NCI-H748 (cell line): ENCODE data around the gene ALPL.
"Not testable (repeated sequence)": the region's sequence is repeated elsewhere in the genome, so short reads cannot be mapped to it uniquely, and the experiment has no call there.

Experiments
- DNase-seq: peaks from one replicate; lab custom pipeline; 2025; ENCODE audit not compliant: unreplicated experiment; lab: John Stamatoyannopoulos, UW

The ALPL gene

GRCh38 chr1:21559788-21560567, 50.8 kb downstream of the ALPL start:
- no peak for DNase-seq

- no peak for DNase-seq
Observed at GRCh38 chr1:21560916-21561638, 51.9 kb downstream of the ALPL start.

DNA sequence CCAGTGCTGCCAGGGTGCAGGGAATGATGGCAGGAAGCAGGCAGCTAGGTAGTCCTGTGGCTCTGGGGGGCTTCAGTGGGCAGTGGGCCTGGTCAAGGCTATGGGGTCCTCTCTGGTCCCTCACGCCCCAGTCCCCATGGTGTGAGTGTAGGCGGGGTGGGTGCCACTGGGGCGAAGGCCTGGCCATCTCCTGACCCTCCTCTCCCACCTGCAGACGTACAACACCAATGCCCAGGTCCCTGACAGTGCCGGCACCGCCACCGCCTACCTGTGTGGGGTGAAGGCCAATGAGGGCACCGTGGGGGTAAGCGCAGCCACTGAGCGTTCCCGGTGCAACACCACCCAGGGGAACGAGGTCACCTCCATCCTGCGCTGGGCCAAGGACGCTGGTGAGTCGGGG, 53.7 kb downstream of the ALPL start:
- no peak for DNase-seq

GRCh38 chr1:21563971-21564370, 54.7 kb downstream of the ALPL start:
- DNase-seq, result no peak

- DNase-seq, result no peak
Observed at GRCh38 chr1:21564521-21565095, 55.4 kb downstream of the ALPL start.

- no peak for DNase-seq
Observed at GRCh38 chr1:21565285-21565684, 56.1 kb downstream of the ALPL start.

- not testable (repeated sequence) for DNase-seq
Observed at GRCh38 chr1:21566361-21566760, 57.1 kb downstream of the ALPL start.

- DNase-seq, result no peak
Observed at GRCh38 chr1:21567241-21568005, 58.2 kb downstream of the ALPL start.

DNA sequence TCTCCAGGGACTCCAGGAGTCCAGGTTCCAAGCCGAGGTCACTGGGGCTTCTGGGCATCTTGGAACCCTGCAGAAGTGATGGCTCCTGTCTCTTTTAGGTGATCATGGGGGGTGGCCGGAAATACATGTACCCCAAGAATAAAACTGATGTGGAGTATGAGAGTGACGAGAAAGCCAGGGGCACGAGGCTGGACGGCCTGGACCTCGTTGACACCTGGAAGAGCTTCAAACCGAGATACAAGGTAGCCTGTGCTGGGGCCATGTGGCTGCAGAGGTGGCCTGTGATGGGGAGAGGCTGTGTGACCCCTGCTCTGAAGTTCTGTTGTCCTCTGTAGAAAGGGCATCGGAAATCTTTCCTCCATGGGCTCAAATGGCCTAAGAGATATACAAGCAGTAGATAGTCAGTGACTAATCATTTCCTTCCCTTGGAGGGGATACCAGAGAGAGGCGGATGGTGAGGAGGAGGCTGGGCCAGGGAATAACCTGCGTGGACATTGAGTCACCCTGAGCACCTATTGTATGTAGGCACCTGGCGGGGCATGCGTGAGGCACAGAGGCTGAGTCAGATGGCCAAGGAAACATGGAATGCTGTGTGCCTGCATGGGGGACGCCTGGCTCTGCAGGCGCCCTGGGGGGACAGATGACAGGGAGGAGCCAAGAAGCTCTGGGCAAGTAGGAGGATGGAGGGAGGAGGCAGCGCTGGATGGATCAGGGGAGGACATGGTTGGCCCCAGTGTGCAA, 59.0 kb downstream of the ALPL start:
- DNase-seq, result no peak

- DNase-seq, result no peak
Observed at GRCh38 chr1:21568809-21569385, 59.7 kb downstream of the ALPL start.

DNA sequence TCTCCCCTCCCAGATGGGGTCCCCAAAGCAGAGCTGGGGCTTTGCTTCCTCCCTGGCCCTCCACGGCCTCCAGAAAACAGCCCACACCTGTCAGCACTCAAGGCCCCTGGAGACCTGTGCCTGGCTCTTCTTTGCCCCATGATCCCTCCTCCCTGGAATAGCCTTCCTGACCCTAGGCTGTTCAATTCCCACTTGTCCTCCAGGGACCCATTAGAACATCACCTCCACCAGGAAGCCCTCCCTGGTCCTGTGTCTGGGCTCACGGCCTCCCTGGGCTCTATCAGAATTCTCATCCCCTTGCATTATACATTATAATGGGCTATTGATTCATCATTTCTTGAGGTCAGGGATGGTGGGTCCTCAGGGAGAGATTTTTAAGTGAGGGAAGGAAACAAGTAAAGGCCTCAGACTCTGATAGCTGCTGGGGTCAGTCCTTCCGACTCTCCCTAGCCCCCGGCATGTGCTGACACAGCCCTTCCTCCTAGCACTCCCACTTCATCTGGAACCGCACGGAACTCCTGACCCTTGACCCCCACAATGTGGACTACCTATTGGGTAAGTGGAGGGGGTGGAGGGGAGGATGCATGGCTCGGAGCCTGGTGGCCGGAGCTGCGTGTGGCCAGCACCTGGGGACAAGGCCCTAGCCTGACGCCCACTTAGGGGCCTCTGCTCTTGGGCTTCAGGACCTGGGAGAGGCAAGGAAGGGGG, 60.8 kb downstream of the ALPL start:
- DNase-seq, result no peak

GRCh38 chr1:21570528-21570875, 61.3 kb downstream of the ALPL start:
- DNase-seq, result no peak

DNA sequence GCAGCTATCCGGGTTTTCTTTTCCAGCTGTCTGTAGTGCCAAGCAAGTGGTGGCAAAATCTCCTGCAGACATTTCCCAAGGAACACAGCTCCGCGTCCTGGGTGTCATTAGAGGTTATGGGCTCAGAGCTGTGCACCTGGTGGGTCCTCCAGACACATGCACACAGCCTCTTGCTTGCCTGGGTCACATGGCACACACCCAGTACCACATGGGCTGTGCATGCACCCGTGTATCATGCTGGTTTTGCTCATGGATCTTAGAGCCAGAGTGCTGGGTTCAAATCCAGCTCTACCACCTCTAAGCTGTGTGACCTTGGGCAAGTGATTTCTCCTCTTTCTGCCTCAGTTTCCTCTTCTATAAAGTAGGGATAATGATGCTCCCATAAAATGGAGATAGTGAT, 61.7 kb downstream of the ALPL start:
- no peak for DNase-seq

GRCh38 chr1:21572221-21572620, 63.0 kb downstream of the ALPL start:
- no peak for DNase-seq

DNA sequence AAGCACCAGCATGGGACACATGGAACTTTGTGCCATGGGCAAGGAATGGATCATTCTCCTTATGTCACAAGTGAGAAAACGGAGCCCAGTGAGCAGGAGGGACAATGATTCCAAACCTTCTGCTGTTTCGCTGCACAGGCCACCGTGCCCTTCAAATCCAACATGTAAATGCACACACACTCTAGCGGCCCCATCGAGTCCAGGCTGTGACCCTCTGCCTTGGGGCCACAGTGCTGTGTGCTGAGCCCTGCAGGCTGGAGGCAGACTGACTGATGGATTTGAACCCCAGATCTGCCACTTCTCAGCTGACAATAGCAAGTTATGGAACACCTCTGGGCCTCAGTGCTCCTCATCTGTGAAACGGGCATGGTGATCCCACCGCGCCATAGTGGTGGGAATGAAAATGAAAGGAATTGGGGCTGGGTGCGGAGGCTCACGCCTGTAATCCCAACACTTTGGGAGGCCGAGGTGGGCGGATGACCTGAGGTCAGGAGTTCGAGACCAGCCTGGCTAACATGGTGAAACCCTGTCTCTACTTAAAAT, 63.6 kb downstream of the ALPL start:
- DNase-seq, result no peak

- no peak for DNase-seq
Observed at GRCh38 chr1:21573475-21573874, 64.3 kb downstream of the ALPL start.

DNA sequence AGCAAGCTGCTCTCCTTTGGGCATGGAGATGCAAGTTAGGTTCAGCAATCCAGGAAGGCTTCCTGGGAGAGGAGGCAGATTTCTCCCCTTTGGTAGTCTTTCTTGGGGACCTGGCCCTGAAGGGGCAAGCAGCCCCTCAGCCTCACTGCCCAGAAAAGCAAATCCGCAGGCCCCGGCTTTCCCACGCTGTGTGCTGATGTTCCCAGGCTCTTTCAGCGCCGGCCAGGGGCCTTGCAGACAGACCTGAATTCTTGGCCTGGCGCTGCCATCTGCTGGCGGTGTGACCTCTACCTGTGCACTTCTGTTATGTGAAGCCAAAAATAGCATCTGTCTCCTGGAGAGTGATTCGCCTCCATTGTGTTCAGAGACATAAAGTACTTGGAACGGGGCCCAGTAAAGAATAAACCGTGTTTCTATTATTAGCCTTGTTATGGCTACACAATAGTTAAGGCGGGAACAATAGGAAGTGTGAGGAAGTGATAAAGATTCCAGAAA, 64.8 kb downstream of the ALPL start:
- DNase-seq, result peak; percentile 95

DNA sequence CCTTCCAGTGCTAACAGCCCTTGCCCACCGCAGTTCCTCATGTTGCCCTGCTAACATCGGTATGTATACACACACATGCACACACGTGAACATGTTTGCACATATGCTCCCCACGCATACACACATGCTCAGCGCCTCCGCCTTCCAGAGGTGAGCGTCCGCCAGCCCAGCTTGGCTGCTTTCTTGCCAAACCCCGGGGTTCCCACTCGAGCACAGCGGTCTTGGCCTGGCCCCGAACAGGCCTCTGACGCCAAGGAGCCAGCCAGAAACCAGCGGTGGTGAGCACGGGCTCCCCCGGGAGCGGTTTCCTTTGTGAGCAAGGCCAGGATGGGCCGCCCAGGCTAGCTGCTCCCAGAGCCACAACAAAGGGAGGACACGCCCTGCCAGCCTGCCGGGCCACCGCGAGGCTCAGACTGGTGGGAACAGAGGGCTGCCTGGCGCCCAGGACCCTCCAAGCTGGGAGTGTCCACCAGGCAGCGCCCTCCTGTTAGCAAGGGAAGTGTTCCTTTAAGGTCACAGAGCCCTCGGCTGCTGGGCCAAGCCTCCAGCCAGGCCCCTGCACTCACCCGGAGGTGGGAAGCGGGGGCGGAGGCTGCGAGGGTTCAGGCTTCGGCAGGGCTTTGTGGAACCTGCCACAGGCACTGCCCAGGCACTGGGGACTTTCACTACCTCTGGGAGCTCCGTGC, 65.4 kb downstream of the ALPL start:
- DNase-seq, result peak; percentile 83
